NCI-H2196 treated with DMSO at 0.1 percent for 48 hours (cell line): ENCODE results near the gene SLC6A3.

Experiments
- DNase-seq: peaks from one replicate; lab custom pipeline; 2025; ENCODE audit not compliant: unreplicated experiment; lab: John Stamatoyannopoulos, UW

Gene SLC6A3

GRCh38 chr5:1442222-1443145, 2.8 kb downstream of the SLC6A3 start:
- no peak for DNase-seq

DNA sequence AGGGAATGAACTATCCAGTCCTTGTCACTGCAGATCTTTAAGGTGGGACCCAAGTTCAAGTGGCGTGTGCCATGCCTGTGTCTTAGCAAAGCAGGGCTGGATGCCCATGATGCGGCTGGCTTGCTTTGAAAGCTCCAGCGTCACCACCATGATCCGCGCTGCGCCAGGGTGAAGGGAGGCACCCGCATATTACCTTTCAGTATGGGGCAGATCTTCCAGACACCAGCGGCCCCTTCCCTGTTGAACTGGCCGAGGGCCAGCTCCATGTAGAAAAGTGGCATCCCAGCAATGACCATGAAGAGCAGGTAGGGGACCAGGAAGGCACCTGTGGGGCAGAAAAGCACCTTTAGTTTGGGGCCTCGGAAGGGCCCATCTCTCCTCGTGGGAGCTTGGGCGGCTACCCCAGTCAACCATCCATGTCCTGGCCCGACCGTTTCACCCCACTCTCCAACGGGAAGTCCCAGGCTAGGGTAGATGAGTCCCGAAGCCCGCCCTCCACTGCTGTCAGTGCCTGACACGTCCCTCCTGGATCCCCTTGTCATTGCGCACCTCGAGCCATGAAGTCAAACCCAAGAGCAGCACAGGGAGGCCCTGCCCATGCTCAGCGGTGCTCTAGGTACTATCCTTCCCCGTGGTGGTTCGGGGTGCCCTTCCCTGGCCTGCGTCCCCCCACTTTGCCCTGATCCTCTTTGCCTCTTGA, 3.9 kb downstream of the SLC6A3 start:
- DNase-seq: no peak

- DNase-seq: no peak
Measured at GRCh38 chr5:1440098-1440493, 5.1 kb downstream of the SLC6A3 start.

GRCh38 chr5:1439388-1440097, 5.7 kb downstream of the SLC6A3 start:
- DNase-seq: no peak

- DNase-seq: no peak
Measured at GRCh38 chr5:1438871-1439270, 6.4 kb downstream of the SLC6A3 start.

DNA sequence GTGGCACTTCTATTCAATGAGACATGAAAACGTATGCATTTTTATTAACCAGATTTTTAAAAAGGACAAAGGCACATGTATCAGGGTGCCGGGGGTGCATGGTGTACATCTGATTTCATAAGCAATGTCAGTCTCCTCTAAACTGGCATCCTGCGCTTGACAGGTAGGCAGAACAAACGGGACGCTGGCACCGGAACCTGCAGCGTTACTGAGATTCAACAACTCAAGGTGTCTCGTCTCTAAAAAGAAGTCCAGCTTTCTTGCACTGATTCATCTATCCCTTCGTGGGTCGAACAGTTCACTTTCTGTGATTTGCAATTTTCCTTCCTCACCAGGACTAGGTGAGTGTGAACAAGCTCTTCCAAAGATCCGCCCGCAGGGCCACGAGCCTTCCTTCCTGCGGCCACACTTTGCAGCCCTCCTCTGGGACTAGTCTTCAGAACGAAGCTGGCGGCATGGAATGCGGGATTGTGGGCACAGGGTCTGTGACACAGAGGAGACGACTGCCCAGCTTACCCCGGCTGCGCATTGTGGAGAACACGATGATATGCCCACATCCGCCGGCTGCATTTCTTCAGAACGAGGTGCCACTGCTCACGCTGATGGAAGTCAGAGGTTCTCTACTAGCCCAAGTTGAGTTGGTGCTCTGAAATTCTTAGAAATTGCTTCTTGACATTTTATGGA, 7.2 kb downstream of the SLC6A3 start:
- no peak for DNase-seq

GRCh38 chr5:1437226-1437829, 7.9 kb downstream of the SLC6A3 start:
- peak; percentile 76 for DNase-seq

GRCh38 chr5:1436681-1437080, 8.6 kb downstream of the SLC6A3 start:
- no peak for DNase-seq

- no peak for DNase-seq
Measured at GRCh38 chr5:1436036-1436435, 9.2 kb downstream of the SLC6A3 start.

DNA sequence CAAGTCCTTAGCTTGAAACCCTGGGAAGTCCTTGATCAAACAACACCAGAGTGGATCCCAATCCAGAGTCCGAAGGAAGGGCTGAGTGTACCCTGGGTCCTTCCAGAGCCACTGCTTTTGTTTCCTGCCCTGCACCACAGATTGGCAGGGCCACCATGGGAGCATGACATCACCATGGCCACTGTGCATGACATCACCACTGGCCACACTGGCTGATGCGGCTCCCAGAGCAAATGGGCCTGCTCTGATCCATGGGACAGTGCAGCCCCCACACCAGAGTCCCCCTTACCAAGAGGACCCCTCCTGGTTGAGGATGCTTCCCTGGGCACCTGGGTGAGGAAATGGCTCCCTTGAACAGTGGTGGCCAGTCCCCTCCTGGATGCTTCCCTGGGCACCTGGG, 9.9 kb downstream of the SLC6A3 start:
- no peak for DNase-seq

GRCh38 chr5:1432296-1432695, 12.9 kb downstream of the SLC6A3 start:
- no peak for DNase-seq

- no peak for DNase-seq
Measured at GRCh38 chr5:1431896-1432295, 13.3 kb downstream of the SLC6A3 start.

GRCh38 chr5:1431021-1431811, 14.0 kb downstream of the SLC6A3 start:
- DNase-seq: no peak

DNA sequence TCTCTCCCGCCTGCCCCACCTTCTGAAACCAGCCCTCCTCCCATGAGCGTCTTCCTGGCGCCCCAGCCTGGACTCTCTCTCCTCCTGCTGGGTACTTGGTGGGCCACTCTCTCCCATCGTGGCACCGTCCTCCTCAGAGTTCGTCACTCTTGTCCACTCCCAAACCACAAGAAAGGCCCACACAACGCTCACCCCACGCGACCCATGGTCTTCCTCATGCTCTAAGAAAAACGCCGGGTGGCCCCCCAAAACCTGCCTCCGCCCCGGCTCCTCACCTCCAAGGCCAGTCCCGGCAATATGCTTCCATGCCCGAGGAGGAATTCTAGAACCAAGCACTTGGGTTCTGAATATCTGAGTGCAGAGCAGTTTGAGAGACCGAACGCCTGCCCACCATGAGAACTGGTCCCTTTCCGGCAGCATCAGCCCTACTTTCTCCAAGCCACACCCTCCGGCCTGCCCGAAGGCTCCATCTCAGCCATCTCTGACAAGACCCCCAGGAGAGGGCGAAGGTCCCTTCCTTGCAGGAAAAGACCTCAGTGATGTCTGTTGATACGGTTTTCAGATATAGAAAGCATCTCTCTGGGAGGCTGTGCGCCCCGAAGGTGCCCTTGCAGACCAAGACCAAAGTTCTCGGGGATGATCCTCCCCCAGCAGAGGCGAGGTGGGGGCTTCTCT, 15.0 kb downstream of the SLC6A3 start:
- no peak for DNase-seq

DNA sequence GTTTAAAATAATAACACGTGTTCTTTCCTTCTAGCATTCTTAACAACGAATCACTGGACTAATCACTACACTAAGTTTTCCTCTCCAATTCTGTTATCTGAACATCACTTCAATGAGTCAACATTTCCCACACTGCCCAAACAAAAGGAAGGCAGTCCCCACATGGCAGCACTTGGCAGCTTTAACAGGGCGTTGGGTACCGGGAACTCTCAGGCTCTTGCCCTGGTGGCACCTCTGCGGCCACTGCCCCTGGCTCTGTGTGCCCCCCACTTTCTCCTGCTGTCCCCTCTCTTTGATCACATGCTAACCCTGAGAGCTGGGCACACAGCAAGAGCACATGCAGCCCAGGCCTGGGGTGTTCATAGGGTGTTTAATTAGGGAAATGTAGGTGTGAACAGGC, 15.7 kb downstream of the SLC6A3 start:
- no peak for DNase-seq

DNA sequence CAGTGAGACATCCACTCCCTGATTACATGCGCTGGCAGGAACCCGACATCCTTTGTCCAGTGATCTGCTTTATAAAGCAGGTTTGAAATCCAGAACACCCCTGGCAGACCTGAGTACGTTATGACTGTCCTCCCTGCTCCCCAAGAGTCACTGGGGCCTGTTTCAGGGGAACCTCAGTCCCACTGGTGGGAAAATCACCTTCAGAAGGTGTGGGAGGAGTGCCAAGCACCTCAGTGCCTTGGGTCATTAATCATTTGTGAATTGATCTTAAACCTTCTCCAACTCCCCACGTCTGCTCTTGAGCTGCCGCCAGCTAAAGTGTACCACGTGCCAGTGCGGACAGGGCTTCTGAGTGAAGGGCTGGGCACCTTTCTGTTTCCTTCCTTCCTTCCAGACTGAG, 16.2 kb downstream of the SLC6A3 start:
- DNase-seq: no peak

- no peak for DNase-seq
Measured at GRCh38 chr5:1428107-1428506, 17.1 kb downstream of the SLC6A3 start.

DNA sequence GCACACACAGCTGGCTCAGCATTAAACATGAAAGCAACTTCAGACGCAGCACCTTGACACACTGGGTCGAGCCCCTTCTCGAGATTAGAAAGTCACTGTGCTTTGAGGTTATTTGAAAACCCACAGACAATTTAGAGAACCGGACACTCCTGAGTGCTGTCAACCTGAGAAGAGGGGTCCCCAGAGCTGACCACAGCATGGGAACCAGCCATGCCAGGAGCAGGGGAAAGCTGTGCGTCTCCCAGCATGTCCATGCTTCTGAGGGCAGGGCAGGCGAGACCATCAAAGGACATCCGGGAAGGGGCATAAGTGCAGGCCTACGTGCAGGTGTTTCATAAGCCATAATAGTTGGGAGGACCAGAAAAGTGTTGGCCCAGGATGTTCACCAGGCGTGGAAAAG, 20.5 kb downstream of the SLC6A3 start:
- DNase-seq: no peak

DNA sequence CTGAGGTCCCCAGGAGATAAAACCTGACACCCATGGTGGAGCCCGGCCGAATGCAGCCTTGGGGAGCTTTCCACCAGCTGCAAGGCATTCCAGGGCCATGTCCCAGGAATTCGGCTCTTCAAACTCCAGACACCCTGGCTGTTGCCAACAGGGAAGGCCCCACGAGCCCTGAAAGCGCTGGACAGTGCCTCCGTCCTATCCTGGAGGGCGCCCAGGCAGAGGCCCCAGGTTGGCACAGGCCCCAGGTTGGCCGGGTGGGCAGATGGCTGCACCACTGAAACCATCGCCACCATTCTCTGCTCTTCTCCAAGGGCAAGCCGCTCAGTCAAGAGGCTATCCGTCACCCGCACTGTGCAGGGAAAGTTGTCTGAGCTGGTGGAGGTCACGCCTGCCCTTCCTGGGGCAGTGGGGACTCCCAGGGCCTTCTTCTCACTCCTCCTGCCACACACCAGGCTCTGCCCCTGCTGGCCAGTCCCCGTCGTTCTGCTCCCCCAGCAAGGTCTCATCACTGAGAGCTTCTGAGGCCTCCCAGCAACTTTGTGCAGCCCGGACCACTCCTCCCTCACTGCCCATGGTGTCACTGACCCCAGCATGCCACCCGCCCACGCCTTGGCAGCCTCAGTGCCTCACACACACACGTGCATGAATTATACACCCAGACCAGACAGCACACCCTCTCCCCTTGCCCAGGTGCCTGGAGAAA, 21.2 kb downstream of the SLC6A3 start:
- DNase-seq: no peak
